GM18870 (cell line): Measurements from ENCODE around the gene SPTLC3.

Experiments used
- ATAC-seq: cut with Tn5 transposase; IDR thresholded peaks from one replicate; pipeline ENCODE4 v1.9.1; 2021; ENCODE audit warnings: moderate library complexity; ENCODE audit not compliant: unreplicated experiment

Gene SPTLC3

DNA sequence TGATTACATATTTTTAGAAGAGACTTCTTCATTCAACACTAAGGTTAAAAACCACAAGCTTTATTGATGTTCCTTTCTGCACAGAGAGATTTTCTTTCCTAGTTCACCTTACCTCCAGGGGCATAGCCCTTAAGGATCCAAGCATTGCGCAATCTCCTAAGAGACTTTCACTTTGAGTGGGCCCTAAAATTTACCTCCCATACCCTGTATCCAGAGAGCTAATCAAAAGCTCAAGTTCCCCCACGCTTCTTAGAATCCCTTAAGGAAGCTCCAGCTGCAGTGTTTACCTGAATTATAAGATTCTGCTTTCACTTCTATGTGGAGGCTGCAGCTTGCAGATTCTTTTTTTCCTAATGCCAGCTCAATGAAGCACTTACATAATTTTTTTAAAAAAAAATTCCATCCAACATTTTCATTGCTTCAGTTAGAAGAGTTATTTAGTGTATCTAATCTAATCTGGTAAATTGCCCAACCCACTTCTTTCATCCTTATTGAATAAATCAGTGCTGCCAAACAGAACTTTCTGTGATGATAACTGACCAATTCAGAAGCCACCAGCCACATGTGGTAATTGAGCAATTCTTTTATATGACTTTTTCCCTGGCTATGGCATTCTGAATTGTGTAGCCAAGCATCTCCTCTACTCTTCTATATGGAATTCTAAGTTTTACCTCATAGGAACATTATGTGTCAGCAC, 24.6 kb upstream of the SPTLC3 start:
- no peak for ATAC-seq

- ATAC-seq = no peak
Observed at GRCh38 chr20:12984863-12985262, 23.9 kb upstream of the SPTLC3 start.

DNA sequence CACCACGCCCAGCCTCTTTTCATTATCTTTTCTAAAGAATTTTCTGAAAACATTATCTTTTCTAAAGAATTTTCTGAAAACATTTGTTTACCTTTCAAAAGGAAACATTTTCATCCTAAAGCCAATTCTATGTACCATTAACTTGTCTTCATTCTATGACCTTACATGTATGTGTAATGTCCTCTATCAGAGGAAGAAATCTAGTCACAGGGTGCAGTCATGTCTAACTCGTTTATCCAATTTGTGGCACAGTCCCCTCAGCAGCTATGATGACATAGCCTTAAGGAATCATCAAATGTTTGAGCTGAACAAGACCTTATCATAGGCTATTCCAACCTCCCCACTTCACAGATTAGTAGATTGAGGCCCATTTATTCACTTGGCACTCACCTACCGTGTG, 21.5 kb upstream of the SPTLC3 start:
- no peak for ATAC-seq

- no peak for ATAC-seq
Observed at GRCh38 chr20:12989586-12990115, 19.1 kb upstream of the SPTLC3 start.

DNA sequence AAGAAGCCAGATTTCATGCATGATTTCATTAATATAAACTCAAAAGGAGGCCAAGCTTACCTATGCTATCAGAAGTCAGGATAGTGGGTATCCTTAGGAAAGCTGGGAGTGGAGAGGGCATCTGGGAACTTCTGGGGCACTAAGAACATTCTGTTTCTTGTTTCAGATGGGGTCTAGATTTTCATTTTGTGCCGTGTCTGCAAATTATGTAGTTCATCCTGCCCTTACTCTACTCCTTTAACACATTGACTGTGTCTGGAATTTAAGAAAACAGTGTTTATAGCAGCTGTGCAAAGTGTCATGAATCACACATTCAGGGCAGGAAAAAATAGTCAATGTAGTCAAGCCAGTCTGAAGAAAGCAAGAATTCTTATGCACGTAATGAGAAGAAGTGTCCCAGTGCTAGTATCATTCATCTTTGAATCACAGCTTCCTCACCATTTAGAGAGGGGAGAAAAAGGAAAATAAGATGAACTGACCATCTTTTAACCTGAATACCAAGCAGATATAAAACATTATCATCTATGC, 11.6 kb upstream of the SPTLC3 start:
- ATAC-seq = no peak

DNA sequence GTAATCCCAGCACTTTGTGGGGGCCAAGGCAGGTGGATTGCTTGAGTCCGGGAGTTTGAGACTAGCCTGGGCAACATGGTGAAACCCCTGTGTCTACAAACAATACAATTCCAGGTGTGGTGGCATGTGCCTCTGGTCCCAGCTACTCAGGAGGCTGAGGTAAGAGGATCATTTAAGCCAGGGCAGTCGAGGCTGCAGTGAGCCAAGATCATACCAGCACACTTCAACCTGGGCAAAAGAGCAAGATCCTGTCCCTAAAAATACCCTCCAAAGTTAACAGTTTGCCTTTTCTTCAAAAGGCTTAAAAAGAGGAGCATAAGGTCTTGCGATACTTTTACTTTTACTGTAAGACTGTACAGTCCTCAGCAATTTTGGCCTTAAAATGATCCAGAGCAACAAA, 10.7 kb upstream of the SPTLC3 start:
- no peak for ATAC-seq

GRCh38 chr20:12999201-12999600, 9.6 kb upstream of the SPTLC3 start:
- no peak for ATAC-seq

DNA sequence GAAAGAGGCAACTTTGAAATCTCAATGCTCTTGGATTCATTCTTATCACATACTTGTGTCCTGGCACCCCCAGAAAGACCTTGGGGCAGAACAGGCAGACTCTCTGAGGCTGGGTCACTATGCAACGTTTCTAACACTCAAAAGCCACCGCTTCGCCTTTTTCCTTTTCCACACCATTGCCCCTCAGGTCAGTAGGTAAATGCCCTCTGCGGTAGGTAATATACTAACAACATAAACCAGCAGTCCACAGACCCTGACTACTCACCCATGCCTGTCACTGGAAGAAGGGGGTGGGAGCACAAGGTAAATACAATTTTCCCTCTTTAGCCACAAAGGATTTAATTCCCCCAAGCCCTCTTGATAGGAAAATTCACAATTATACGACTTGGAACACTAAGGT, 6.5 kb upstream of the SPTLC3 start:
- ATAC-seq = no peak

GRCh38 chr20:13006825-13007224, 1.9 kb upstream of the SPTLC3 start:
- no peak for ATAC-seq

GRCh38 chr20:13007596-13007995, 1.2 kb upstream of the SPTLC3 start:
- no peak for ATAC-seq

DNA sequence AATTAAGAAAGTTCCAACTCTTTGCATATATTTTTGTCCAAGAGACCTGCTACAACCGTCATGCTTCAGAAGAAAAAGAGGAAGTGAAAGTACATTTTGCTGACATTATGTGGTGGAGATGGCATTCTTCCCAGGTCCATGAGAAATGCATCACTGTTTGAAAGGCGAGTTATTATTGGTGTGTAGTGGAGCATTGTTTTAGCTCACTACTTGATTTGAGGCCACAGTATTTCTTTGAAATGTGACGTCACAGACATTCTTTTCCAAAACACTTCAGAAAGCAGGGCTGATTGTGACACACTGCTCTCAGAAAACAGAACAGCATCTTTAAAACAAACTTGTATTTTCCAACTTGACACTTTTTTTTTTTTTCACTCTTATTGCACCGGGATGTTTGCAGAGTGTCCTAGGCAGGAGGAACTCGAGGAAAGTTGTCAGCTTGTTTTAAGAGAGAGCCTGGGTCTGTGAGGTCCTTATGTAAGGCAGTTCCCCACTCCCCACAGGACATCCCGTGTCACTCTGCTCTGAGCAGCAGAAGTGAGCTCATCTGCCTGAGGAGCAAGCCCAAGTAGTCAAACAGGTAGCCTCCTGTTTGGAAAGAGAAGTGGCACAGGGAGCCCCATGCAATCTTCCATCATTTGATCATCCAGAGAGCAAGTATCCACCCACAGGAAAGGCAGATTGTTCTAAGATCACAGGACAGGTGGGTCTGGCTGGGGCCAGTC, 1.1 kb downstream of the SPTLC3 start:
- ATAC-seq = peak; percentile 98

- ATAC-seq = no peak
Observed at GRCh38 chr20:13012886-13013285, 4.1 kb downstream of the SPTLC3 start.

DNA sequence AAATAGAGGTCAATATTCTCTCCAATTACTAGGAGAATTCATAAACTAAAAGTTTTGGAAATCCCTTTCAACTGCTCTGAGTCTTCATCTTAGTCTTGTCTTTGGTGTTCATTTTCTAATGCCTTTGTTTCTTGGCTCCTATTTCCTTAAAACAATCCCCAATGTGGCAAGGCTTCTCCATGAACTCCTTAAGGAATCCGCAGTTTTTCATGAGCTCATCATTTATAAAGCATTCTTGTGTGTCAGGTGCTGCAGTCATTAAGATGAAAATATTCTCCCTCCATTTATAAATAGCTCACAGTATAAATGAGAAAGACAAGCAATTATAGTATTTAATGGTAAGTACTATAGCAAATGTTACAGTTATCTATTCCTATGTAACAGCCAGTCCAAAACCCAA, 4.6 kb downstream of the SPTLC3 start:
- ATAC-seq = no peak

DNA sequence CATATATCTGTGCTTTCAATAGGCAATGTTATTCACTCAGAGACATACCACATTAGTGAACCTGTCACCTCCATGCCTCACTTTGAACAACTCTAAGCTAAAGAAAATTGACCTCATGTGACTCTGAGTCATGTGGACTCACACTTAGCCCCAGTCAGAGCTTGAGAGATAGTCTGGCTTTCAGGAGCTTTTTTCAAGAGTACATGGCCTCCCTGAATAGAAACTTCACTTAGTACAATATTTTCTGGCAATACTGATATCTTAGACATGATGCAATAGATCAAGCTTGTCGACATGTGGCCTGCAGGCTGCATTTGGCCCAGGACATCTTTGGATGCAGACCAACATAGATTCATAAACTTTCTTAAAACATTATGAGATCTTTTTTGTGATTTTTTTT, 8.5 kb downstream of the SPTLC3 start:
- no peak for ATAC-seq

GRCh38 chr20:13017883-13018535, 9.2 kb downstream of the SPTLC3 start:
- no peak for ATAC-seq

DNA sequence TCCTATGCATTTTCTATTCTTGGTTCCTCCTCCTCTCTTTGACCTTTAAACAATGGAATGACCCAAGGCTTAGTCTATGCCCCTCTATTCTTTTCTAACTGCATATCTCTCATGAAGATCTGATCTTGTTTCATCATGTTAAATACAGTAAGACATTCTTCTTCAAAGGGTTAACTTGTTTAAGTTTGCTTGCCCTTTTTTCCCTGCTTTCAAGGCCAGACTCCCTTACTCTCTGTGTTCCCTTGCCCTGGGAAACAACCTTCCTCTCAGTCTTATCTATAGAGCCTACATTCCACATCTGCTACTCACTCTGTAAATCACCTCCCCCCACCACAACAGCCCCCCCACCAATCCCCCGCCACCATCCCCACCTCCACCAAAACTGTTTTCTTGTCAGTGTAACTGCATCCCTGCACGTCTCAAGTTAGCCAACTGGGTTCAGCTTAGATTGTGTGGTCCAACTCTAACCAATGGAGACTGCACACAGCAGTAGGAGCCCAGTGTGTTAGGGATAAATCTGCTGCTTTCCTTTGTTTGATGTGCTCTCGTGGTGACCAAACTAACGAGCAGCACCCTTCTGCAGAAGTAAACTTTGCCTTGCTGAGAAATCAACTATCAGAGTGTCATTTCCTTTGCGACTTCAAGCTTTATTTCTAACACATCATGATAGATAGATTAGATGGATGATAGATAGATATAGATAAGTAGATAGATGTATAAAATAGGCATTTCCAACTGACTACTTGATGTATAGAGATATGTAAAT, 12.6 kb downstream of the SPTLC3 start:
- no peak for ATAC-seq

- no peak for ATAC-seq
Observed at GRCh38 chr20:13022401-13023155, 13.8 kb downstream of the SPTLC3 start.

- no peak for ATAC-seq
Observed at GRCh38 chr20:13024596-13024995, 15.8 kb downstream of the SPTLC3 start.

GRCh38 chr20:13025181-13025580, 16.4 kb downstream of the SPTLC3 start:
- ATAC-seq = no peak

DNA sequence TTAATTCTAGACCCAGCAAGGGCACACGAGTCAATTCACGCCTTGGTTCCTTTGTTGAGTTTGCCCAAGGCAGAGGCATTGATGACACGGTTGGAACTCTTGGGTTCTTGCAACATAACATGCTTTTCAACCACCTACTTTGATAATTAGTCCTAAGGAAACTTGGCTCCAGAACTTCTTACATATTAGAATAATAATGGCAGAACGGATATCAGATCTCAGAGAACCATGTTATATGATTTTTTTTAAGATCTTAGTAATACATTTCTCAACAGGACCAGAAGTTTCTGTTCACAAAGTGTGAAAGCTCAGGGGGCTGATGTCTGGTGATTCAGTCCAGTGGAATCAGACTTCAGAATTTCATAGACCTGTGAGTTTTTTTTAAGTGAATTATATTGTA, 19.2 kb downstream of the SPTLC3 start:
- no peak for ATAC-seq
